D721Med (cell line): Measurements from ENCODE around the gene ECHDC1.

Source experiments
- DNase-seq: peaks from one replicate; pipeline ENCODE4 v3.0.0; 2011; ENCODE audit warnings: low spot score; ENCODE audit not compliant: insufficient read length
- FAIRE-seq: peaks from 2 replicates; lab custom pipeline; 2011; peaks lifted over from hg19 to GRCh38; lab: Jason Lieb, UNC
- TF ChIP-seq, protein P1 (sequence below): IDR thresholded peaks from 2 replicates; pipeline ENCODE4 v1.5.1; 2012; ENCODE audit warnings: mild to moderate bottlenecking, control low read depth; ENCODE audit not compliant: insufficient read depth; ENCODE audit errors: missing control alignments

ECHDC1 gene

DNA sequence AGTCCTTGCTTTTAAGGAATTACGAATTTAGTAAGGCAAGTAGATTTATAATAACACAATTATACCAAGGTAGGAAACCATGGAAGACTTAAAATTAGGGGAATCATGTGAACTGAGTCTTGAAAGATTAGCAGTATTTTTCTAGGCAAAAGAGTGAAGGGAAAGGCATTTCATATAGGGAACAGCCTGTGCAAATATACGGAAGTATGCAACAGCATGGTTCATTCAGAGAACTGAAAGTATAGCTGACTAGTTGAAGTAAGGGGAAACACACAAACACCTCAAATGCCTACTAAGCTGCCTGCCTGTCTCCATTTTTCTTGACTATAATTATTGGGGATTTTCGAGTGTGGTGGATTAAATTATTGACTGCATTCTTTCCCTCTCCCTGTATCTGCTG is 39.0 kb upstream of the ECHDC1 start:
- FAIRE-seq, result no peak
- TF ChIP-seq, protein P1, sequence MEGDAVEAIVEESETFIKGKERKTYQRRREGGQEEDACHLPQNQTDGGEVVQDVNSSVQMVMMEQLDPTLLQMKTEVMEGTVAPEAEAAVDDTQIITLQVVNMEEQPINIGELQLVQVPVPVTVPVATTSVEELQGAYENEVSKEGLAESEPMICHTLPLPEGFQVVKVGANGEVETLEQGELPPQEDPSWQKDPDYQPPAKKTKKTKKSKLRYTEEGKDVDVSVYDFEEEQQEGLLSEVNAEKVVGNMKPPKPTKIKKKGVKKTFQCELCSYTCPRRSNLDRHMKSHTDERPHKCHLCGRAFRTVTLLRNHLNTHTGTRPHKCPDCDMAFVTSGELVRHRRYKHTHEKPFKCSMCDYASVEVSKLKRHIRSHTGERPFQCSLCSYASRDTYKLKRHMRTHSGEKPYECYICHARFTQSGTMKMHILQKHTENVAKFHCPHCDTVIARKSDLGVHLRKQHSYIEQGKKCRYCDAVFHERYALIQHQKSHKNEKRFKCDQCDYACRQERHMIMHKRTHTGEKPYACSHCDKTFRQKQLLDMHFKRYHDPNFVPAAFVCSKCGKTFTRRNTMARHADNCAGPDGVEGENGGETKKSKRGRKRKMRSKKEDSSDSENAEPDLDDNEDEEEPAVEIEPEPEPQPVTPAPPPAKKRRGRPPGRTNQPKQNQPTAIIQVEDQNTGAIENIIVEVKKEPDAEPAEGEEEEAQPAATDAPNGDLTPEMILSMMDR, result no peak
- DNase-seq, result no peak

DNA sequence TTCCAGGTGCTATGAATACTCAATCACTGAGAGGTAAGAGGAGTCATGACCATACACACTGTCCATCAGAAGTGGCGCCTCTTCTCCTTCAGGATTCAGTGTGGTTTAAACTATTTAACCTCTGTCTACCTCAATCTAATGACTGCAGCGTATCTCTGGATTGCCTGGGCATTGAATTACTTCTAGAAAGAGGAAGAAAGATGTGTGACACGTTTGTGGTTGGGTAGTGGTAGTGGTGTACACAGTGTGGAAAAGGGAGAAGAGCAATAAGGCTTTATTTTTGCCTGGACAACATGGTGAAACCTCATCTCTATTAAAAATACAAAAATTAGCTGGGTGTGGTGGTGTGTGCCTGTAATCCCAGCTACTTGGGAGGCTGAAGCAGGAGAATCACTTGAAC is 38.0 kb upstream of the ECHDC1 start:
- FAIRE-seq (no peak), DNase-seq (no peak)
- TF ChIP-seq, protein P1, result no peak

DNA sequence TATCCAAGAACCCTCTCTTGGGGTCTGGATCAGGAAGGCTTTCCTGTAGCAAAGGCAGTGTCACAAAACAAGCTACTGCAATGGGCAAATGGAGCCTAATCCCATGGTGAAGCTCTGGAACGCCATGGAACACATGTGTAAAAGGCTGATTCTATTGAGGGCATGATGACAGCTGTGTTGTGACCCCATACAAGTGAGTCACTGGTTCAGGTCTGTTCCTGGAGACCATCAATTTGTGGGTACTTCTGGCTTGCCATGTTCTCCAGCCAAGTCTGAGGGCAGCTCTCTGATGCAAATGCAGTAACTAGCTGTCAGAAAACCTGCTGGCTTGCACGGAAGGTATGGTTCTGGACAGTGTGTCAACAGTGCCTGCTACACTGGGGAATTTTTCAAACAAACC is 33.3 kb upstream of the ECHDC1 start:
- DNase-seq, result no peak
- no peak for FAIRE-seq
- TF ChIP-seq, protein P1, result no peak

DNA sequence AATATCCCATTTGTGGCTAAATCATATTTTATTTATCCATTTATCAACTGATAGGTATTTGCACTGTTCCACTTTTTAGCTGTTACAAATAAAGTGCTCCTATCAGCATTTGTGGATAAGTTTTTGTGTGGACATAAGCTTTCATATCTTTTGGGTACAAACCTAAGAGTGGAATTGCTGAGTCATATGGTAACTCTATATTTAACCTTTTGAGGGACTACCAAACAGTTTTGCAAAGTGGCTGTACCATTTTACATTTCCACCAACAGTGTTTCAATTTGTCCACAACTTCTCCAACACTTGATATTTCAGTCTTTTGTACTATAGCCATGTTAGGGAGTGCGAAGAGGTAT is 23.6 kb upstream of the ECHDC1 start:
- TF ChIP-seq, protein P1, result no peak

DNA sequence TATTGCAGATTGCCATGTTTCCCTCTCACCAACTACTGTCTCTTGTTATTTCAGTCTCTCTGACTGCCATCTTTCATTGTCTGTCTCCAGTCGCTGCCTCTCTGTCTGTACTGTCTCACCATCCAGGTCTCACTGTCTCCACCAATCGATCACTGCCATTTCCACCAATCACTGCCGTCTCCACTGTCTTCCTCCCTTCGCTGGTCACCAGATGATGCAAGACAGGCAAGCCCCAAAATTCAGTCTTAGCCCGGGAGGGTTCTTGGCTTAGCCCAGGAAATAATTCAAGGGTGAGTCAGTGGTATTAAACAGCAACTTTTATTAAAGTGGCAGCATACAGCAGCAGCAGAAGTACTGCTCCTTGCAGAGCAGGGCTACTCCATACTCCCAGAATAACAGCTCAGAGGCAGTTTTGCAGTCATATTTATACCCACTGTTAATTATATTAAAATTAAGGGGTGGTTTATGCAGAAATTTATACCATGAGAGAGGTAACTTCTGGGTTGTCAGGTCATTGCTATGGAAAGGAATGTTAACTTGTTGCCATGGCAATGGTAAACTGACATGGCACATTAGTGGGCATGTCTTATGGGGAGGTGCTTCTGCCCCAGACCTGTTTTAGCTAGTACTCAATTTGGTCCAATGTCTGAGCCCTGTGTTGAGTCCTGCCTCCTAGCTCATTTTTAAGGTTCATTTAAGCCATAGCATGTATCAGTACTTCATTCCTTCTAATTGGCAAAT is 23.0 kb upstream of the ECHDC1 start:
- TF ChIP-seq, protein P1, result no peak
- DNase-seq (no peak), FAIRE-seq (no peak)

More for the DNA sequence above, 23.6 kb upstream of the ECHDC1 start:
- DNase-seq, result no peak
- FAIRE-seq, result no peak

DNA sequence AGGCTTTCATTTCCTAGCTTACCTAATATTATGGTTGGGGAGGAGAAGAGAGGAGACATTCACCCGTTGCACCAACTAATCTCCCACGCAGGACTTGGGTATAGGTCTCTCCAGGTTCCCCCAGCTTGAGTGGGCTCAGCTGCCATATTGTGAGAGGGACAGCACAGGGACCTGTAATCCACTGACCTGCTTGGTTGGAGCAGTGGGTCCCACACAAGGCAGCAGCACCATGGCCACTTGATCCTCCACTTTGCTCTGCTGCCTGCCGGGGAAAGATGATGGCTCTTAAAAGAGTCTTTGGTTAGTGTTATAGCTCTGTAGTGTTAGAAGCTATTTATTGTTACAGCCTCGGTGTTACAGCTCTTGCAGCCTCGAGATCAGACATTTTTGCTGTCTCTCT is 22.5 kb upstream of the ECHDC1 start:
- DNase-seq (no peak), FAIRE-seq (no peak)
- TF ChIP-seq, protein P1, result no peak

DNA sequence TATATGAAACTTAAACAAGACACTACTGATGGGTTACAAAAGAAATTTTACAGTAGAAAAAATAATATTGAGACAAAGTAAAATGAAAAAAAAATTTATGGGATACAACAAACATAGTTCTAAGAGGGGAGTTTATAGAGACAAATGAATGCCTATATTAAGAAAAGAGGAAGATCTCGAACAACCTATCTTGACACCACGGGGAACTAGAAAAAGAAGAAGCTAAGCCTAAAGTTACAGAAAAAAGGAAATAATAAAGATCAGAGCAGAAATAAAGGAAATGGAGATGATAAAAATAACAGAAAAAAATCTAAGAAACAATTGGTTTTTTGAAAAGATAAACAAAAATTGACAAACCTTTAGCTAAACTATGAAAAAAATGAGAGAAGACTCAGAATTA is 9.1 kb upstream of the ECHDC1 start:
- TF ChIP-seq, protein P1, result no peak
- FAIRE-seq (no peak), DNase-seq (no peak)
